Prostate gland (tissue), 2 donors: Measurements from ENCODE around the gene C1orf159. TPM values are rescaled to one million over a fixed set of nuclear protein-coding genes. Genes with fewer than 3 reads are reported as not detected.

Source experiments
- DNase-seq: peaks from one replicate; pipeline ENCODE4 v3.0.0-alpha.2; 2019; ENCODE audit warnings: low spot score
- H3K27ac ChIP-seq, 2 donors: fragments of 200-600 bp; sonication (generic); 2 replicates each; pipeline ENCODE4 v1.5.1; 2017 to 2019
- H3K27me3 ChIP-seq: fragments of 200-600 bp; sonication (generic); replicated peaks from 2 replicates; pipeline ENCODE4 v1.5.1; 2019; ENCODE audit not compliant: insufficient read depth
- H3K36me3 ChIP-seq, 2 donors: fragments of 200-600 bp; sonication (generic); 1 replicate in 1 of 2; 2 replicates in 1 of 2; pipeline versions ENCODE4 v1.5.1 to v1.8.1; 2017 to 2019
- H3K4me1 ChIP-seq: fragments of 200-600 bp; sonication (generic); replicated peaks from 2 replicates; pipeline ENCODE4 v1.5.1; 2019
- H3K4me3 ChIP-seq, 2 donors: fragments of 200-600 bp; sonication (generic); 2 replicates each; pipeline ENCODE4 v1.5.1; 2017 to 2019
- H3K9me3 ChIP-seq: fragments of 200-600 bp; sonication (generic); 2 replicates; pipeline ENCODE4 v1.5.1; 2017
- POLR2A ChIP-seq: fragments of 450-650 bp; IDR thresholded peaks from one replicate; pipeline ENCODE4 v1.6.1; 2016; ENCODE audit warnings: antibody characterized with exemption, mild to moderate bottlenecking
- POLR2AphosphoS5 ChIP-seq: sonication (generic); formaldehyde crosslinking; IDR thresholded peaks from one replicate; pipeline ENCODE4 v1.6.1; 2017; ENCODE audit warnings: antibody characterized with exemption
- WGBS: methylation state at CpG from one replicate; pipeline ENCODE4 v1.1.5; 2018; 5-methylcytosine and 5-hydroxymethylcytosine counted together
- intact Hi-C: fragments of 100-400 bp; cut with DNase I; formaldehyde crosslinking; loops from one replicate; pipeline ENCODE4 v1.14.2; 2022
- total RNA-seq, 2 donors: library from RNA; depleted of rRNA; stranded (reverse); fragments of >200 nt; gene quantifications; one replicate each; pipeline ENCODE4 v1.1.0, GENCODE V29; 2016
- TF ChIP-seq, protein P1 (sequence below), 4 experiments: fragments of 200-600 bp in 2 of 4; fragments of 450-650 bp in 2 of 4; sonication (generic) in 2 of 4; IDR thresholded peaks; 1 replicate in 3 of 4; 2 replicates in 1 of 4; pipeline ENCODE4 v1.5.1; 2016 to 2019; ENCODE audit warnings: antibody characterized with exemption in 4 of 4, mild to moderate bottlenecking in 2 of 4, moderate library complexity in 2 of 4

Gene C1orf159
- total RNA-seq, 2 donors from 2014 or later = 20.0 to 26.4 TPM

- peaks cover 7% of the 10 kb centered on the region for H3K4me1 ChIP-seq
- peak overlapping the region in 1 of 2 donors; percentile 29 for H3K4me3 ChIP-seq
- 92% methylated on average over 24 of the region's 60 CpGs for WGBS
- H3K9me3 ChIP-seq = no peaks in the 10 kb centered on the region
- DNase-seq = no peak
- intact Hi-C loops = no loop called here
- TF ChIP-seq POLR2AphosphoS5 (no peak), POLR2A (no peak)
- TF ChIP-seq, protein P1, sequence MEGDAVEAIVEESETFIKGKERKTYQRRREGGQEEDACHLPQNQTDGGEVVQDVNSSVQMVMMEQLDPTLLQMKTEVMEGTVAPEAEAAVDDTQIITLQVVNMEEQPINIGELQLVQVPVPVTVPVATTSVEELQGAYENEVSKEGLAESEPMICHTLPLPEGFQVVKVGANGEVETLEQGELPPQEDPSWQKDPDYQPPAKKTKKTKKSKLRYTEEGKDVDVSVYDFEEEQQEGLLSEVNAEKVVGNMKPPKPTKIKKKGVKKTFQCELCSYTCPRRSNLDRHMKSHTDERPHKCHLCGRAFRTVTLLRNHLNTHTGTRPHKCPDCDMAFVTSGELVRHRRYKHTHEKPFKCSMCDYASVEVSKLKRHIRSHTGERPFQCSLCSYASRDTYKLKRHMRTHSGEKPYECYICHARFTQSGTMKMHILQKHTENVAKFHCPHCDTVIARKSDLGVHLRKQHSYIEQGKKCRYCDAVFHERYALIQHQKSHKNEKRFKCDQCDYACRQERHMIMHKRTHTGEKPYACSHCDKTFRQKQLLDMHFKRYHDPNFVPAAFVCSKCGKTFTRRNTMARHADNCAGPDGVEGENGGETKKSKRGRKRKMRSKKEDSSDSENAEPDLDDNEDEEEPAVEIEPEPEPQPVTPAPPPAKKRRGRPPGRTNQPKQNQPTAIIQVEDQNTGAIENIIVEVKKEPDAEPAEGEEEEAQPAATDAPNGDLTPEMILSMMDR (IDR thresholded peaks at IDR 0.05) = no peak
- no peaks in the 10 kb centered on the region for H3K36me3 ChIP-seq
- H3K27me3 ChIP-seq = no peaks in the 10 kb centered on the region
- no peak overlapping the region for H3K27ac ChIP-seq
Observed at GRCh38 chr1:1041092-1041523, 74.8 kb downstream of the C1orf159 start.

DNA sequence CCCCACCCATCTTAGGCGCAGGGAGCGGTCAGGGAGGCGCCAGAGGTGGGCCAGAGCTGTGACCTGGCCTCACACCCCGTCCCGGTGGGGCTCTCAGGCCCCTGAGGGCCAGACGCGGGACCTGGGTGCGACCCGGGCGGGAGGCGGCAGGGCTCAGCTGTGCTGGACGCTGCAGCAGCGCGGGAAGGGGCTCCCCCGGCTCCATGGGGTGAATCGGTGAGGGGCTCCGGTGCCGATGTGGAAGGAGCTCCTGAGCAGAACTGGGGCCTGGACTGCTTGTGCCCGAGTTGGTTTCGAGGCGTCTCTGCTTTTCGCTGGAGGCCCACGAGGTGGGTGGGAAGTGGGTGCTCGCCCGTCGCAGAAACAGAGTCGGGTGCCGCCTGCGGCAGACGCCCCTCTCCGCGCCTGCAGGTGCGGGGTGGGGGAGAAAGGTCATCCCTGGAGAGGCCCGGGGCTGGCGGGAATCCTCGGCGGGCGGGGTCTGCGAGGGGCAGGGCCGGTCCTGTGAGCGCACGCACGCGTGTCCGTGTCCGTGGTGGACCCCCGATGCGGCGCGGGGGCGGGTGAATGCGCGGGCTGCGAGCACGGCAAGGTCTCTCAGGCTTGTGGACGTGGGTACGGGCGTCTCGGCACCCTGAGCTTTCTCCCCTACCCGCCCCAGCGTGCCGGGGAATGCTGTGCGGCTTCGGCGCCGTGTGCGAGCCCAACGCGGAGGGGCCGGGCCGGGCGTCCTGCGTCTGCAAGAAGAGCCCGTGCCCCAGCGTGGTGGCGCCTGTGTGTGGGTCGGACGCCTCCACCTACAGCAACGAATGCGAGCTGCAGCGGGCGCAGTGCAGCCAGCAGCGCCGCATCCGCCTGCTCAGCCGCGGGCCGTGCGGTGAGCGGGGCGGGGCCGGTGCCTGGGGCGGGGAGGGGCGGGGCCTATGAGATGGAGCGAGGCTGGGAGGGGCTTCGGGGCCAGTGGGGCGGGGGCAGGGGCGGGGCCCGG, 75.6 kb downstream of the C1orf159 start:
- no peak overlapping the region for H3K27ac ChIP-seq
- H3K4me1 ChIP-seq = peaks cover 7% of the 10 kb centered on the region
- intact Hi-C loops = no loop called here
- no peaks in the 10 kb centered on the region for H3K9me3 ChIP-seq
- TF ChIP-seq, protein P1 (IDR thresholded peaks at IDR 0.05) = peak in 2 of 4 experiments; percentile 38 to 44
- TF ChIP-seq POLR2AphosphoS5 = peak; percentile 26
- TF ChIP-seq POLR2A = peak; percentile 15
- peak; percentile 78 for DNase-seq
- WGBS = 18% methylated on average over 43 of the region's 99 CpGs
- no peaks in the 10 kb centered on the region for H3K27me3 ChIP-seq
- H3K36me3 ChIP-seq = no peaks in the 10 kb centered on the region
- peak overlapping the region; percentile 23 to 29 for H3K4me3 ChIP-seq

GRCh38 chr1:1039145-1039910, 76.6 kb downstream of the C1orf159 start:
- H3K4me3 ChIP-seq = no peak overlapping the region
- no peaks in the 10 kb centered on the region for H3K27me3 ChIP-seq
- intact Hi-C loops = no loop called here
- TF ChIP-seq, protein P1 (IDR thresholded peaks at IDR 0.05) = no peak
- TF ChIP-seq POLR2A = no peak
- no peak for TF ChIP-seq POLR2AphosphoS5
- no peak for DNase-seq
- H3K4me1 ChIP-seq = peaks cover 7% of the 10 kb centered on the region
- H3K27ac ChIP-seq = no peak overlapping the region
- no peaks in the 10 kb centered on the region for H3K9me3 ChIP-seq
- H3K36me3 ChIP-seq = no peaks in the 10 kb centered on the region
- WGBS = 68% methylated on average over 17 of the region's 17 CpGs

DNA sequence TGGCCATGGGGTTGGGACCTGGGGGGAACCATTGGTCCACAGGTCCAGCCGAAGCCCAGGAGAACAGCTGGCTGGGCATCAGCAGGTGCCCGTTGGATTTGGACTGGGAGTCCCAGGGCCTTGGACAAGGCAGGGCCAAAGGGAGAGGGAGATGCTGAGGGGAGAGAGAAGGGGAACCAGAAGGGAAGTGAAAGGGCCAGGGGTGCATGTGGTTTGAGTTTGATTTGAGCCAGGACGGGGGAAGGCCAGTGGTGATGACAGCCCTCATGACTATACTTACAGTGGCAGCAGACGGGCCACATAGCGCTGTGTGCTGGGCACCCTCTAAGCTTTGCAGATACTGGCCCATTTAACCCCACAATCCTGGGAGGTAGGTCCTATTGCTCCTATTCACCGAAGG, 77.2 kb downstream of the C1orf159 start:
- Histone ChIP-seq H3K9me3 (no peaks in the 10 kb centered on the region), H3K27me3 (no peaks in the 10 kb centered on the region), H3K36me3 (no peaks in the 10 kb centered on the region), H3K27ac (no peak overlapping the region), H3K4me3 (no peak overlapping the region), H3K4me1 (peaks cover 13% of the 10 kb centered on the region)
- WGBS = 86% methylated on average over 6 of the region's 6 CpGs
- TF ChIP-seq, protein P1 (IDR thresholded peaks at IDR 0.05) = no peak
- no peak for TF ChIP-seq POLR2AphosphoS5
- no peak for TF ChIP-seq POLR2A
- no peak for DNase-seq
- intact Hi-C loops = no loop called here
